ENCODE measurements around the gene MAFG.

MAFG gene

DNA sequence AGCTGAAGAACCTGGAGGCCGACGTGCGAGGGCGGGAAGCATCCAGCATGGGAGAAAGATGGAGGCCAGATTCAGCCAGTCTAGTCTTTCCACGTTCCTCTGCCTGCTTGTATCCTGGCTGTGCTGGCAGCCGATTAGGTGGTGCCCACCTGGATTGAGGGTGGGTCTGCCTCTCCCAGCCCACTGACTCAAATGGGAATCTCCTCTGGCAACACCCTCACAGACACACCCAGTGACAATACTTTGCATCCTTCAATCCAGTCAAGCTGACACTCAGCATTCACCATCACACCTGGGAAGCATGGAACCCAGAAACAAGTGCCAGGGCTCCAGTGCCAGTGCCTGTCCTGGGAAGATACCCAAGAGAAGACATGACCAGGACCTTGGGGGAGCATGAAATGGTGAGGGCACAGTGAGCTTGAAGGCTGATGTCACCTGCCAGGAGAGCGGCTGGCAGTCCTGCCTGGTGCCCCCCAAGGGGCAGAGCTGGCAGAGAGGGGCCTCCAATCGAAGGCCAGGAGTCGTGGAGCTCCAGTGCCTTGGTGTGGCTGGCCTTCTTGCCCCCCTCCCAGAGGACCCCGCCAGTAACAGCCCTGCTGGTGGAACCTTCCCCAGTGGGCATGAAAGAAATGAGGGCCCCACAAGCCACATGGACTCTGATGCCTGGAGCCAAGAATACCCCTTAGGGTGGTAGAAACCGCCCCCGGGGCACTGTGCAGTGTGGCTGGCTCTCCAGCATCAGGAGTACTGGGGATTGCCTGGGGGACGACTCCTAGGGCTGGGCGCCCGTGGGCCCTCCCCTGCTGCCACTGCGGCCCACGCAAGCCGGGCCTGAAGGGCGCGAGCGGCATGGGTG is 26.1 kb downstream of the MAFG start:
- no peaks in the 10 kb centered on the region for H3K9me2 ChIP-seq (replicated peaks; ENCODE audit: insufficient read depth, low read length)
- H4K20me1 ChIP-seq (ENCODE audit: low read depth, low read length) = no peaks in the 10 kb centered on the region
- no peaks in the 10 kb centered on the region for H3K27me3 ChIP-seq (ENCODE audit: low read length)
- no peaks in the 10 kb centered on the region for H3K9me3 ChIP-seq (ENCODE audit: insufficient read depth, low read length)
- H2AFZ ChIP-seq (ENCODE audit: low read depth, low read length, severe bottlenecking) = no peak overlapping the region
- TF ChIP-seq CTCF (IDR thresholded peaks at IDR 0.05; ENCODE audit: insufficient read depth, low read length, poor library complexity, severe bottlenecking) (no peak), EZH2phosphoT487 (conservative IDR thresholded peaks at IDR 0.05; ENCODE audit: low read length) (no peak)
- H3K9ac ChIP-seq (ENCODE audit: low read length) = no peak overlapping the region; the same call in 1 of the 2 replicates
- peak overlapping the region; percentile 41 for H3K4me2 ChIP-seq (ENCODE audit: low read depth, low read length, poor library complexity, severe bottlenecking)
- H3F3A ChIP-seq (ENCODE audit: insufficient read depth) = no peaks in the 10 kb centered on the region
- H3K4me3 ChIP-seq (ENCODE audit: insufficient read depth, low read length, poor library complexity, severe bottlenecking) = no peak overlapping the region
- no peaks in the 10 kb centered on the region for H3K79me2 ChIP-seq (ENCODE audit: insufficient read depth, low read length)
- H3K27ac ChIP-seq (ENCODE audit: low read depth, low read length) = no peak overlapping the region
- H3K36me3 ChIP-seq (ENCODE audit: low read length) = no peaks in the 10 kb centered on the region

DNA sequence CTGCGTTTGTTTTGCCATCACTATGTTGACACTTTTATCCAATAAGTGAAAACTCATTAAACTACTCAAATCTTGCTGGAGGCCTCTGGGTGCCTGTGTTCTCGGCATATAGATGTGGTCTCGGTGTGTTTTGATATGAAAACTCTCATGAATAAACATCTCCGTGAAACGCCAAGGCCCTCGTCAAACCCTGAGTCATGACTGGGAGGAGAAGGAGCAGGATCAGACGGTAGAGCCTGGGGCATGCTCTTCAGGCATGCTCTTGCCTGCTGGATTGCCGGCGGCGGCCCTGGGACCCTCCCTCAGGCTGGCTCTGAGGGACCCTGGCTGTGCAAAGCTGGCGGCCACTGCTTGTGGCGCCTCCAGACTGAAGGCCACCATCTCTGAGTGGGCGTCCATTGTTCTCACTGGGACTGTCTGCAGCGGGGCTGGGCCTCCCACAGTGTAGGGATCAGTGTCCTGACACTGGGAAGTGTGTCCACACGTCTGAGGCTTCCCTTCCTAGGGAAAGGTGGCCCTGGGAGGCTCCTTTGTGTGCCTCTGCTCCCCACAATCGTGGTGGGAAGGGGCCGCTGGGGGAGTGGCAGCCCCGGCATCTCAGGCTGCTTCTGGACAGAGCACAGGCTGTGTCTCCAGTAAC is 27.2 kb downstream of the MAFG start:
- no peaks in the 10 kb centered on the region for H3K9me2 ChIP-seq (replicated peaks; ENCODE audit: insufficient read depth, low read length)
- no peak overlapping the region for H3K4me2 ChIP-seq (ENCODE audit: low read depth, low read length, poor library complexity, severe bottlenecking)
- no peaks in the 10 kb centered on the region for H3K27me3 ChIP-seq (ENCODE audit: low read length)
- H3K27ac ChIP-seq (ENCODE audit: low read depth, low read length) = no peak overlapping the region
- no peaks in the 10 kb centered on the region for H3F3A ChIP-seq (ENCODE audit: insufficient read depth)
- no peak overlapping the region for H3K4me3 ChIP-seq (ENCODE audit: insufficient read depth, low read length, poor library complexity, severe bottlenecking)
- no peak overlapping the region for H2AFZ ChIP-seq (ENCODE audit: low read depth, low read length, severe bottlenecking)
- no peaks in the 10 kb centered on the region for H3K36me3 ChIP-seq (ENCODE audit: low read length)
- H3K9ac ChIP-seq (ENCODE audit: low read length) = no peak overlapping the region
- no peaks in the 10 kb centered on the region for H3K79me2 ChIP-seq (ENCODE audit: insufficient read depth, low read length)
- H4K20me1 ChIP-seq (ENCODE audit: low read depth, low read length) = no peaks in the 10 kb centered on the region
- no peaks in the 10 kb centered on the region for H3K9me3 ChIP-seq (ENCODE audit: insufficient read depth, low read length)
- TF ChIP-seq EZH2phosphoT487 (conservative IDR thresholded peaks at IDR 0.05; ENCODE audit: low read length) = no peak
- no peak for TF ChIP-seq CTCF (IDR thresholded peaks at IDR 0.05; ENCODE audit: insufficient read depth, low read length, poor library complexity, severe bottlenecking)

DNA sequence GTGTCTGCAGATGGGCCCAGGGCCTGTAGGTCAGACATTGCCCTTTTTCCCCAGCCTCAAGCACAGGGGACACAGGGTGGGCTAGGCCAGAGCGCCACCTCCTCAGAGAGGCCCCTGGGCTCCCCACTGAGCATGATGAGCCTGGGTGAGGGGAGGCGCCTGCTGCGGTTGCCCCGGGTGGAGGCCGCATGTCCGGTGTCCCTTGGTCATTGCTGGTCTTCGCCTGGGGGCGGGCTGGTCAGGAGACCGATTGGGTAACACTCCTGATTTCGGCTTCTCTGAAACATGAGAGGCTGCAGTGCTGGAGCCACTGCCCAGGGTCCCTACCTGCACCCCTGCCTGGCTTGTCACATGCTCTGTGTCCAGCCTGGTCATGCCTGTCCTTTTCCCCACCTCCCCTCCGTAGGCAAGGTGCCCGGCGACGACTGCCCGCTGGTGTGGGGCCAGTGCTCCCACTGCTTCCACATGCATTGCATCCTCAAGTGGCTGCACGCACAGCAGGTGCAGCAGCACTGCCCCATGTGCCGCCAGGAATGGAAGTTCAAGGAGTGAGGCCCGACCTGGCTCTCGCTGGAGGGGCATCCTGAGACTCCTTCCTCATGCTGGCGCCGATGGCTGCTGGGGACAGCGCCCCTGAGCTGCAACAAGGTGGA is 27.9 kb downstream of the MAFG start:
- no peak overlapping the region for H3K4me2 ChIP-seq (ENCODE audit: low read depth, low read length, poor library complexity, severe bottlenecking)
- no peaks in the 10 kb centered on the region for H3K9me2 ChIP-seq (replicated peaks; ENCODE audit: insufficient read depth, low read length)
- no peak overlapping the region for H2AFZ ChIP-seq (ENCODE audit: low read depth, low read length, severe bottlenecking)
- H3K79me2 ChIP-seq (ENCODE audit: insufficient read depth, low read length) = no peaks in the 10 kb centered on the region
- H3K27me3 ChIP-seq (ENCODE audit: low read length) = no peaks in the 10 kb centered on the region
- no peaks in the 10 kb centered on the region for H3F3A ChIP-seq (ENCODE audit: insufficient read depth)
- H4K20me1 ChIP-seq (ENCODE audit: low read depth, low read length) = no peaks in the 10 kb centered on the region
- H3K27ac ChIP-seq (ENCODE audit: low read depth, low read length) = no peak overlapping the region
- no peak overlapping the region for H3K4me3 ChIP-seq (ENCODE audit: insufficient read depth, low read length, poor library complexity, severe bottlenecking)
- H3K9me3 ChIP-seq (ENCODE audit: insufficient read depth, low read length) = no peaks in the 10 kb centered on the region
- TF ChIP-seq EZH2phosphoT487 (conservative IDR thresholded peaks at IDR 0.05; ENCODE audit: low read length) (no peak), CTCF (IDR thresholded peaks at IDR 0.05; ENCODE audit: insufficient read depth, low read length, poor library complexity, severe bottlenecking) (no peak)
- H3K36me3 ChIP-seq (ENCODE audit: low read length) = no peaks in the 10 kb centered on the region
- H3K9ac ChIP-seq (ENCODE audit: low read length) = no peak overlapping the region

Data from SU-DHL-6 (cell line).